22Rv1 (cell line): ENCODE results near the gene SPSB3.

Experiments
- H3K27ac ChIP-seq: fragments of 450-650 bp; 2 replicates; pipeline ENCODE4 v1.5.1; 2017
- ZFX ChIP-seq: fragments of 450-650 bp; IDR thresholded peaks from 2 replicates; pipeline ENCODE4 v1.6.1; 2017; ENCODE audit warnings: antibody characterized with exemption, borderline replicate concordance
- TF ChIP-seq, protein P1 (sequence below): fragments of 450-650 bp; IDR thresholded peaks from 2 replicates; pipeline ENCODE4 v1.5.1; 2017; ENCODE audit warnings: mild to moderate bottlenecking

Gene SPSB3

DNA sequence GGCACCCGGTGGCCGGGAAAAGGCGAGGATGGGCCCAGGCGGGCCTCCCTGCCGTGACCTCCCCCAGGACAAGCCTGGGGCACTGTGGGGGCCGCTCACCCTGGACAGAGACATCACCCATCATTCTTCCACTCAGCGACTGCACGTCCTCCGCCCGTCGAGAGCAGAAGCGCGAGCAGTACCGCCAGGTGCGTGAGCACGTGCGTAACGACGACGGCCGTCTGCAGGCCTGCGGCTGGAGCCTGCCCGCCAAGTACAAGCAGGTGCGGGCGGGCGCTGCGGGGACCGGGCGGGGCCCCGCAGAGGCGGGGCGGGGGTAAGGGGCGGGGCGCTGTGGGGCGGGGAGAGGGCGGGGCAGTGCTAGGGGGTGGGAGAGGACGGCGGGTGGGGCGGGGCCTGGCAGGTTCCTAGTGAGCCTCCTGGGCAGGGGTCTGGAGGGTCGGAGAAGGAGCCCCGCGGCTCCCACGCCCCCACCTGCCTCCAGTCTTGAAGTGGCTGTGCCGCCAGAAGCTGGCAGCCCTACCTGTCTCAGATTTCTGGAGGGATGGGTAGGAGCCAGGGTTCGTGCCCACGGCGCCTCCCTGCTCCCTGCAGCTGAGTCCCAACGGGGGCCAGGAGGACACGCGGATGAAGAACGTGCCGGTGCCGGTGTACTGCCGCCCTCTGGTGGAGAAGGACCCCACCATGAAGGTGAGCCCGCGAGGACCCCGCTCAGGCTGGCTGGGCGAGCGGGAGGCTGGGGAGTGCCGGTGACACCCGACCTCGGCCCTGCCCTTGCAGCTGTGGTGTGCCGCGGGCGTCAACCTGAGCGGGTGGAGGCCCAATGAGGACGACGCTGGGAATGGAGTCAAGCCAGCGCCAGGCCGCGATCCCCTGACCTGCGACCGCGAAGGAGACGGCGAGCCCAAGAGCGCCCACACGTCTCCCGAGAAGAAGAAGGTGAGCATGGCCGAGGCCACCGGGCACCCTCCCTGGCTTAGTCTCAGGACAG lies 18.6 kb downstream of the SPSB3 start:
- TF ChIP-seq, protein P1, sequence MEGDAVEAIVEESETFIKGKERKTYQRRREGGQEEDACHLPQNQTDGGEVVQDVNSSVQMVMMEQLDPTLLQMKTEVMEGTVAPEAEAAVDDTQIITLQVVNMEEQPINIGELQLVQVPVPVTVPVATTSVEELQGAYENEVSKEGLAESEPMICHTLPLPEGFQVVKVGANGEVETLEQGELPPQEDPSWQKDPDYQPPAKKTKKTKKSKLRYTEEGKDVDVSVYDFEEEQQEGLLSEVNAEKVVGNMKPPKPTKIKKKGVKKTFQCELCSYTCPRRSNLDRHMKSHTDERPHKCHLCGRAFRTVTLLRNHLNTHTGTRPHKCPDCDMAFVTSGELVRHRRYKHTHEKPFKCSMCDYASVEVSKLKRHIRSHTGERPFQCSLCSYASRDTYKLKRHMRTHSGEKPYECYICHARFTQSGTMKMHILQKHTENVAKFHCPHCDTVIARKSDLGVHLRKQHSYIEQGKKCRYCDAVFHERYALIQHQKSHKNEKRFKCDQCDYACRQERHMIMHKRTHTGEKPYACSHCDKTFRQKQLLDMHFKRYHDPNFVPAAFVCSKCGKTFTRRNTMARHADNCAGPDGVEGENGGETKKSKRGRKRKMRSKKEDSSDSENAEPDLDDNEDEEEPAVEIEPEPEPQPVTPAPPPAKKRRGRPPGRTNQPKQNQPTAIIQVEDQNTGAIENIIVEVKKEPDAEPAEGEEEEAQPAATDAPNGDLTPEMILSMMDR: peak; percentile 21; the same call in 1 of the 2 replicates
- no peak for TF ChIP-seq ZFX

DNA sequence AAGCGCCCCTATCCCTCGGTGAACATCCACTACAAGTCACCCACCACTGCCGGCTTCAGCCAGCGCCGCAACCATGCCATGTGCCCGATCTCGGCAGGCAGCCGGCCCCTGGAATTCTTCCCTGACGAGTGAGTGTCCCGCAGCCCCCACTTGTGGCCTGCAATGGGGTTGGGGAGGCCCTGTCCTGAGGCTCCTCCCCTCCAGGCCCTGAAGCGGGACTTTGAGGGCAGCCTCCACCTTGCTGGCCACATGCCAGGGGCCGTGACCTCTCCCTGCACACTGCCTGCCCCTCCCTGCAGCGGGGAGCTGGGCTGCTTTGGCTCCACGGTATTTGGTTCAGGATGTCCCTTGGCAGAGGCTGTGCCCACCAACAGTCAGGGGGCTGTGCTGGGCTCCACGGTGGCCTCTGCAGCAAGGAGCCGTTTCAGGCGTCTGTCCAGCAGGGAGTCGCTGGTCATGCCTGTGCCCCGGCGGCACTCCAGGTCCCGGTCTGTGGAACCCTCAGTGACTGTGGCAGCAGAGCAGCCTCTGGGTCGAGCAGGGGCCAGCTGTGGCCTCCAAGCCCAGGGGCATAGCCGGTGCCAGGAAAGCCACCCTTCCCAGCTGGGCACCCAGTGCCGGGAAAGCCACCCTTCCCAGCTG lies 19.4 kb downstream of the SPSB3 start:
- H3K27ac ChIP-seq: peak overlapping the region; percentile 48
- no peak for TF ChIP-seq ZFX
- TF ChIP-seq, protein P1: no peak

More for the DNA sequence above, 18.6 kb downstream of the SPSB3 start:
- peak overlapping the region; percentile 48 for H3K27ac ChIP-seq

DNA sequence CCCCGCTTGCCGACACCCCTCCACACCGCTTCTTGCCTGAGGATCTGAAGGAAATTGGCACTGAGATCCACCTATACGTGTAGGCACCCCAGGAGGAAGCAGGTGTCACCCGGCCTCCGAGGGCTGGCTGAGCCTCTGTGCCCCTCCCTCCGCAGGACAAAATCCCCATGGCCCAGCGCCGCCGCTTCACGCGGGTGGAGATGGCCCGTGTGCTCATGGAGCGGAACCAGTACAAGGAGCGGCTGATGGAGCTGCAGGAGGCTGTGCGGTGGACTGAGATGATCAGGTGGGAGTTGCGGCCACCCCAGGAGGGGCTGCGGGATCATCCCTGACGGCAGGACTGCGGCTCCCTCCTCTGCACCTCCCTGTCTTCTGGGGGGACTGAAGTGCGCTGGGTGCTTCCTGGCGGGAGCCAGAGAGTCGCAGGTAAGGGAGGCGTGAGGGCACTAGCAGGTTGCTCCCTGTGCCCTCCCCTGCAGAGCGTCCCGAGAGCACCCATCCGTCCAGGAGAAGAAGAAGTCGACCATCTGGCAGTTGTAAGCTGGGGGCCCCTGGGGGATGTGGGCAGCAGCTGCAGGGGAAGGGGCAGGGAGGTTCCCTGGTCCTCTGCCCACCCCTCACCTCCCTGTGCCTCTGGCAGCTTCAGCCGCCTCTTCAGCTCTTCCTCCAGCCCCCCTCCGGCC lies 20.0 kb downstream of the SPSB3 start:
- no peak overlapping the region for H3K27ac ChIP-seq
- TF ChIP-seq, protein P1: no peak
- no peak for TF ChIP-seq ZFX

DNA sequence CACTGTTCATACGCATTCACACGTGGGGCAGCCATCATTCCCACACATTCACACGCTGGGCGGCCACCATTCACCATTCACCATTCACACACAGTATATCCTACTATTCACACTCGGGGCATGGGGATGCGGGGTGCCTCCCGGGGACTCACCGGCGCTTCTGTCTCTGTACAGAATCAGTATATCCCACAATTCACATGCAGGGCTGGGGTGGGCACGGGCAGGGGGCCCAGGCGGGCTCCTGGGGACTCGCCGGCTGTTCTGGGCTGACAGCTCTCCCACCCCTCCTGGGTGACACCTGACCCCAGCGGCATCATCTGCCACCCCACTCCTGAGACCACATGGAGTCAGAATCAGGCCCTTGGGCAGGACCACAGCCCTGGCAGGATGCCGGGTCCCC lies 20.6 kb downstream of the SPSB3 start:
- TF ChIP-seq, protein P1: no peak
- TF ChIP-seq ZFX: no peak
- H3K27ac ChIP-seq: no peak overlapping the region

DNA sequence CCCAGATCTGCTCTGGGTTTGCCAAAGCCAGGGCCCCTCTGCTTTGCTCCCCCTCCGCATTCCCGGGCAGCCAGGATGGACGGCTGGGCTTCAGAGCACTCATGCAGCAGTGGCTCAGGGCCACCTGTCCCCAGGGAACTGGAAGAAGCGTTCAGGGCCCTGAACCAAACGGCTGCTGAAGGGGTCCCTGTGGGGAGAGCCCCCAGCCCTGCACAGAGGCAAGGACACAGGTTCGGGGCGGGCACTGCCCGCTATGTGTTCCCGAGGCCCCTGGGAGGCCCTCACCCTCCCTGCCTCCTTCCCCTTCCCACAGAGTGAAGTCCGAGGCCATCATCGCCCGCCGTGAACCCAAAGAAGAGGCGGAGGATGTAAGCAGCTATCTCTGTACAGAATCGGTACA lies 21.5 kb downstream of the SPSB3 start:
- H3K27ac ChIP-seq: no peak overlapping the region
- TF ChIP-seq, protein P1: no peak
- TF ChIP-seq ZFX: no peak

DNA sequence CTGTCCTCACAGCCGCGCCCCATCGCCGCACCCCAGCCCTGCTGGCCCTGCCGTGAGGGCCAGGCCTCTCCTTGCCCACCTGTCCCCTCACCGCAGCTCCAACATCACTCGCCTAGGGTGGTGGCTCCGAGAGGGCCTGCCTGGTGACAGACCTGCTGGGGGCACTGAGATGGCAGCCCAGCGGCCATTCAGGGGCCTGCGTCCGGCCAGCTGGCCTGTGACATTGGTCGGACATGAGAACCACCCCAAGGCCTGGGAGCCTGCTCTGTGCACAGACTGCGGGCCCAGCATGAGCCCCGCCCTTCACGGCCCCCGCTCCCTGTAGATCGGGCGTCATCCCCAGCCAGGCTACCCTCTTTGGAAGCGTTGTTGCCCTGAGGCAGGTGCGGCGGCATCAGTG lies 22.9 kb downstream of the SPSB3 start:
- no peak overlapping the region for H3K27ac ChIP-seq
- TF ChIP-seq ZFX: no peak
- TF ChIP-seq, protein P1: no peak
